GM19238 (cell line): ENCODE measurements around the gene HGFAC.

ENCODE experiments used
- DNase-seq: peaks from one replicate; pipeline ENCODE4 v3.0.0; 2011; ENCODE audit warnings: low spot score; ENCODE audit not compliant: insufficient read length

Gene HGFAC

GRCh38 chr4:3472411-3473141, 30.8 kb downstream of the HGFAC start:
- DNase-seq: no peak

DNA sequence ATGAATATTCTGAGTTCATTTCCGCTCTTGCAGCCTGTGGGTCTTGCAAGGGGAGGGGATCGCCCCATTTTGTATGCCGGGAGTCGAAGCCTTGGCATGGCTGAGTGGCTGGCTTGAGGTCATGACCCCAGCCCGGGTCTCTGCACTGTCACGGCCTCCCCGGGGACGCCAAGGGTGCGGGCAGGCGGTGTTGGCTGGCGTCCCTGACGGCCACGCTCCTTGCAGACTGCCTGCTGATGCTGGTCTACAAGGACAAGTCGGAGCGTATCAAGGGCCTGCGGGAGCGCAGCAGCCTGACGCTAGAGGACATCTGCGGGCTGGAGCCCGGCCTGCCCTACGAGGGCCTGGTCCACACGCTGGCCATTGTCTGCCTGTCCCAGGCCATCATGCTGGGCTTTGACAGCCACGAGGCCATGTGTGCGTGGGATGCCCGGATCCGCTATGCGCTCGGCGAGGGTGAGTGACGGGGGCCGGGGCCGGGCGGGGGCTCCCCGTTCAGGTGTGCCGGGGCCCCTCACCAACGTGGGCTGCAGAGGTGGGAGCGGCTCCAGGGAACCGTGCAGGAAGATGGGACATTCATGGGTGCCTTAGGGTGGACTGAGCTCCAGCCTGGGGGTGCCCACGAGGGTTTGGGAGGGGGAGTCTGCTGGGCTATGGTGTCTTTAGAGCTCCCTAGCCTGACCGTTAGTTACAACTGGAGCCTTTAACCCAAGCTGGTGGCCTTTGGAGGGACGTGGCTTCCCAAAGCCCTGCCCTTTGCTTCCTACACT, 31.6 kb downstream of the HGFAC start:
- DNase-seq: no peak

- no peak for DNase-seq
Measured at GRCh38 chr4:3473996-3474765, 32.4 kb downstream of the HGFAC start.

DNA sequence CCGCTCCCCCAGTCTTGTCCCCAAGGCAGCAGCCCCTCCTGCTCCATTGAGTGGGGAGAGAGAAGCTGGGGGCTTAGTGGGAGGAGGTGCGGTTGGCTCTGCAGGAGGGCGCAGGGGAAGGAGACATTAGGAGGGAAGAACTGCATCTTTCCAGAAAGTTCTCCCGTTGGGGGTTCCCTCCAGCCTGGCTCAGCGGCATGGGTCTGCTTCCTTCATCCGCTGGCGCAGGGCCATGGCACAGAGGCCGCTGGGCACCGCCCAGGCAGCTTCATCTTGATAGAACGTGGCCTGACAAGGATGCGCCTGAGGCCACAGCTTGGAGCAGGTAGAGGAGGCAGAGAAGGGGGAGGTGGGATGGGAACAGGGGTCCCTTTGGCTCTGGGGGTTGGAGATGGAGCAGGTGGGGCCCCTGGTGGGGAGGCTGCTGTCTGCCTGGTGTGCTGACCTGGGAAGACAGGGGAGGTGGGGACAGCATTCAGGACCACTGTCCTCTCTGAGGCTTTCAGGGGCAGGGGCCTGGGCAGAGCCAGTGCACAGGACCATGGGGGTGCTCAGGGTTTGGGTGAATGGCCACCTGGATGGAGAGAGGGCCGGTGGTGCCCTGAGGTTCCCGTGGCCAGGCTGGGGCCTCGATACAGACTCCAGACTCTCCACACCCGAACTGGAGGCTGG, 33.4 kb downstream of the HGFAC start:
- DNase-seq: no peak

DNA sequence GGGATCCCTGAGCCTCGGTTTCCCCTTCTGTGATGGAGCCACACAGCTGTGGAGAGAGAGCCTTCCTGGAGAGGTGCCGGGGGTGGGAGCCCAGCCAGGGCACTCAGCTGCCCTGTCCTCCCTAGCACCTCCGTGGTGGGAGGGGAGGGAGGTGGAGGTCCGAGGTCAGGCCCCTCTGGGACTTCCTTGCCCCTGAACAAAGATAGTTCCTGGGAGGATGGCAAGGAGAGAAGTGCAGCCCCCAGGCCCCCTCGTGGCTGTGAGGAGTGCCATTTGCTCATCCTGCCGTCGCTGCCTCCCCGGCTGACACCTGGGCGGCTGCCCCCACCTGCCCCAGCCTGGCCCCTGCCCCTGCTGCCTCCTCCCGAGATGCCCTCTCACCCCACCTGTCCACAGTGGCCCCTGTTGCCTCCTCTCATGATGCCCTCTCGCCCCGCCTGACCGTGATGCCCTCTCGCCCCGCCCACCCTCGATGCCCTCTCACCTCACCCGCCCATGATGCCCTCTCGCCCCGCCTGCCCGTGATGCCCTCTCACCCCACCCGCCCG, 34.0 kb downstream of the HGFAC start:
- DNase-seq: no peak

DNA sequence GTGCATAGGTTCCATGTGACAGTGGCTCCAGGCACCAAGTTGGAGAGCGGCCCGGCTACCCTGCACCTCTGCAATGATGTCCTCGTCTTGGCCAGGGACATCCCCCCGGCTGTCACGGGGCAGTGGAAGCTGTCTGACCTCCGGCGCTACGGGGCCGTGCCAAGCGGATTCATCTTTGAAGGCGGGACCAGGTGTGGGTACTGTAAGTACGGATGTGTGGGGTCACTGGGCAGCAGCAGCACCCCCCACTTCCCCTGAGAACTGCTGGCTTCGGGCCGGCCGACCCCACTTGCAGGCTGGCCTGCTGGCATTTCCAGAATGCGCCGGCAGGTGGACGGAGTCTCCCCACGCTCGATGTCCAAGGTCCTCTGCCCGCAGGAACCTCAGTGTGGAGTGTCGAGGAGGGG, 34.6 kb downstream of the HGFAC start:
- no peak for DNase-seq

GRCh38 chr4:3476936-3477749, 35.4 kb downstream of the HGFAC start:
- no peak for DNase-seq

DNA sequence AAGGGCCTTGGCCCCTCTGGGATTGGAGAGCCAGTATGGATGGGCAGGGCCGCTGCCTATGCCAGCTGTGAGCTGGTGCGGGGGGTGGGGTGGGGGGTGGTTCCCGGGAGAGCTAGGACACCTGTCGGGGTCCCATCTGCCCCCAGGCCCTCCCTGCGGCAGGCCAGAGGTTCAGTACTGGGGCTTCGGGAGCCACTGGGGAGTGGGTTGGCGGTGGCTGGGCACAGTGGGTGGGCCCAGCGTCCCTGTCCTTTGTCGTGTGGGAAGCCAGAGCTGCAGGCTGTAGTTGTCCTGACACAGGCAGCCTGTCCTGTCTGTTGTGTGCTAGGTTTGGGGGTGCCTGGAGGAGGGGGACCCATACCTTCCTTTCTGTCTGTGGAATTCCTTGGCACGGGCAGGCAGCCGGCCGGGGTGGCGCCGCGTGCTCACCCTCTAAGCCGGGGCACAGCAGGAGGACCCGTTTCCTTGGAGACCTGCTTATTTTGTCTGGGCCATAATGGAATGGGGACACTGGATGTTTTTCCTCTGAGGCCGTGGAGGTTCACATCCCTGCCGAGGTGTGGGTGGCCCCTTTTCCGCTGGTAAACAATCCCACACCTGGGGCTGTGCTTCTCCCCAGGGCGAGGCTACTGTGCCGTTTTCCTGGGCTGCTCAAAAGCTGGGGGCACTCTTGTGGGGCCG, 36.1 kb downstream of the HGFAC start:
- DNase-seq: no peak

DNA sequence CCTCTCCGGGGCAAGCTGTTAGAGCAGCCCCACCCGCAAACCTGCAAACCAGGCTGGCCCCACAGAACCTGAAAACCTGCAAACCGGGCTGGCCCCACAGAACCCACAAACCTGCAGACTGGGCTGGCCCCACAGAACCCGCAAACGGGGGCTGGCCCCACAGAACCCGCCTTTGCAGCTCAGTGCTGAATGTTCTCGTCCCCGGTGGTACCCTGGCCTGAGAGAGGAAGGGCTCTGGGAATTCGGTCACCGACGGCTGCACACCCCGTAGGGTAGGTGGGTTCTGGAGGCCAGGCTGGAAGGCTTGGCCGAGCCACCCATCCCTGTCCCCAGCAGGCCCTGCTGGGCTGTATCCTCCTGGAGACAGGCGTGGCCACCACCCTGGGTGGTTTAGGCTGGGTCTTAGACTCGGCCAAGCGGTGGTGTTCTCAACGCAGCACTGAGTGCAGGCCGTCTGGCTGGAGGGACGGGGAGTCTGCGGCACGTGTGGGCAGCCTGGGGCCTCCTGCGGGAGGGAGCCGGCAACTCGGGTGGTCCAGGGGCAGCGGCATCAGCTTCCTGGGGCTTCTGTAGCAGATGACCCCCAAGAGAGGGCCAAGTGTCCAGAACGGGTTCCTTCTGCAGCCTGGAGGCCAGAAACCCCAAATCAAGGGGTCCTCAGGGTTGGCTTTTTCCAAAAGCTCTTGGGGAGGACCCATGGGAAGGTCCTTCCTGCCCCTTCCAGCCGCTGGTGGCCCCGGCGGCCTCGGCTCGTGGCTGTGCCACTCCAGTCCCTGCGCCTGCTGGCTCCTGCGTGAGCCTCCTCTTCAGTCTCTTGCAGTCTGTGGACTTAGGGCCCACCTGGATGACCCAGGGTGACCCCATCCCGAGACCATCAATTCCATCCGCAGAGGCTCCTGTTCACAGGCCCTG, 36.9 kb downstream of the HGFAC start:
- no peak for DNase-seq

DNA sequence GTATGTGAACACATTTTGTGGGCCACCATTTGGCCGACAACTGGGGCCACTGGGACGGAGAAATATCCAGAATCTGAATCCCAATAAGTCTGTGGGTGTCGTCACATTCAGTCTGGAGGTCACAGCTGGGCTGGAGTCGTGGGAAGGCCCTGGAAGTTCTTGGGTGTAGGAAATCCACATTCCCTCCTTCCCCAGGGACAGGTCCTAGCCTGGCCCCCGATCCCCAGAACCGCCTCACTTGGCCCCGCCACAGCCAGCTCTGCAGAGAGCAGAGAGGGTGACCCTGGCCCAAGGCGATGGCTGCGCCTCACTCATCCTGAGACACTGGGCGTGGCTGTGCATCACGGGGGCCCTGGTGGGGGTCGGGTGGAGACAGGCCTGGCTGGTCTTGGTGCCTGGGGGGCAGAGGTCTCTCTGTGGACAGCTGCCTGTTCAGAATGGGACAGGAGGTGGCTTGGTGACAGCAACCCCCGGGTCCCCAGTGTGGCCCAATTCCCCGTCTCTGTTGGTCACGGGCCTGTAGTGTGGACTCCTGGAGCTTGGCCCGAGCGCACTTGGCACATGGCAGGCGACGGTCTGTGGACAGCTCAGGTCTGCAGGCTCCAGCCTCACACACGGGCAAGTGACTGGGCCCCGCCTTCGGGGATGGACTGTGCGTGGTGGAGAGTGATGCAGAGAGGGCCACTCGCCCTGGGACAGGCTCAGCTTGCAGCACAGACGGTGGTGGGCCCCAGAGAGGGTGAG, 37.8 kb downstream of the HGFAC start:
- no peak for DNase-seq

GRCh38 chr4:3480528-3481112, 38.9 kb downstream of the HGFAC start:
- peak; percentile 83 for DNase-seq

DNA sequence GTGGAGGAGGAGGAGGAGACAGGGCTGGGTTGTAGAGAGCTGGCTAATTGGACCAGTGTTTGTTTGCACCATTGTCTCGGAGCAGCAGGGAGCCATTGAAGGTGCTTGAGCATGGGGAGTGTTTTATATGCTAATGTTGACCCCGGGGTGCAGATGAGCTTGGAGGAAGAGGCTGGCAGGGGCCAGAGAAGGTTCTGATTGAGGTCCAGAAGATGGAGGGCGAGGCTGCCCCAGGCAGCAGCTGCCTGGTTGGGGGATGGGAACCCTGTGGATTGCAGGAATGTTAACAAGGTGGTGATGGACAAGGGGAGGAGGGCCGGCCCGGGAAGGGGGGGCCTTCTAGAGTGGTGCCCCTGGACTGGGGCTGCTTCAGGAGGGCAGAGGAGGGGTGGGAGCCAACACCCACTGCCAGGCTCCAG, 39.4 kb downstream of the HGFAC start:
- no peak for DNase-seq

- DNase-seq: no peak
Measured at GRCh38 chr4:3481783-3482393, 40.1 kb downstream of the HGFAC start.

DNA sequence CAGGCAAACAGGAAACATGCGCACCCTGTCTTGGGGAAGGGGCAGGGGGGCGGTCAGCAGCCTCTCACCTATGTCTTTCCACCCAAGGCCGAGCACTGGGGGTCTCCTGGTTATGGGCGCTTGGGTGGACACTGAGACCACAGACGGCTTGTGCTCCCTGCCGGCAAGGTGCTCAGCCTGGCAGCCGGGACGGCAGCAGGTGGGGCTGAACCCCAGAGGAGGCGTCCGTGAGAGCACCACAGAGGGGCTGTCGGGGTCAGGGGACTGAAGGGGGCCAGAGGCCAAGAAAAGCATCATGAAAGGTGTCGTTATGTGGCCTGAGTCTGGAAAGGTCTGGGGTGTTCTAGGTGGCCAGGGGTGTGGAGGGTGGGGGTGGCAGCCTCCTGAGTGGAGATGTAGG, 40.9 kb downstream of the HGFAC start:
- DNase-seq: no peak

DNA sequence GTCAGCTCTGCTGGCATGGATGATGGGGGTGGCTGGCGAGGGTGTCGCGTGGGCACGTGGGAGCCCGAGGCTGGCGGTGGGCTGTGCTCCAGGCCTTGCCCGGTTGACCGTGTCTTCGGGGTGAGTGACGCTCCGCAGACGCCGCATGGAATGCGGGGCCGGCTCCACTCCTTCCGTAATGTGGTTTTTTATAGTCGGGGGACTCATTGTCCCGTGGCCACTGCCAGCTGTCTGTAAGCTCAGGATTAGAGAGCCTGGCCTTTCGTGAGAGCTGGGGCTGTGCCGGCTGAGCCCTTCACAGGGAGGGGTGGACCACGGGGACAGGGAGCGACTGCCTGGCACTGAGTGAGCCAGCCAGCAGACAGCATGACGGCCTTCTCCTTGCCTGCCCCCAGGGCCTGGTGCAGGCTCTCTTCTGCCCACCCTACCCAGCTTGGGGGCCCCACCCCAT, 41.7 kb downstream of the HGFAC start:
- no peak for DNase-seq

DNA sequence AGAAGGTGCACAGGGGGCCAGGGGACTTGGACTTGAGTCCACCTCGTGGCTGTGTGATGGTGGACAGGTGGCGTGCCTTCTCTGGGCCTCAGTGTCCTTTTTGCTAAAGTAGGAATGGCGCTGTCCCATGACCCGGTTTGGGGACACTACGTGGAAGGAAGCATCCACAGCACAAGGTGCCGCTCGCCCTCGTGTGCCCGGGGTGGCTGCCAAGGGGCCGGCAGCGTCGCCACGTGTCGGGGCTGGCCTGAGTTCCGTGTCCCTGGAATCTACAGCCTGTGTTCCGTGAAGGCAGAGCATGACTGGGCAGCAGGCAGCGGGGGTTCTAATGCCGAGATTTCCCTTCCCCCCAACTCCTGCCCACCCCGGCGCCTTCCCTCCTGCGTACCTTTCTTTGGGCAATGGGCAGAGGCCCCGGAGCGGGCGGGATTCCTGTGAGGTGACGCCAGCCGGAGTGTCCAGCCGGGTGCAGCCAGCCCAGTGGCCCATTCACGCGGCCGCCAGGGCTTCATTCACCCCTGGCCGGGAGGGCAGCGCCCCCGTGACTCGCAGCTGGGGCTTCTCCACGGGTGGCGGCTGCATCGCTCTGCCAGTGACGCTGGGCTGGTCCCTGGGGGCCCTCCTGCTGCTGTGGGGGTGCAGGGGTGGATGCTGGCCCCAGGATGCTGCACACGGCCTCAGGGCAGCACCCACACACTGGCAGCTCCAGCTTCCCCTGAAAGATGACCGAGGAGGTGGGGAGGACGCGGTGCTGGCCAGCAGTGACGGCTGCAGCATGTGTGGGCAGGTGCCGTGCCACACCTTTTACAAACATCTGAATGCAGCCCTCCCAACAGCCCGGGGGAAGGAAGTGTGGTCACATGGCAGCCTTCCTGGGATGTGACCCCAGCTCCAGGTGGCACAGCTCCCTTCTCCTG, 42.5 kb downstream of the HGFAC start:
- no peak for DNase-seq
